Measurements from ENCODE around the gene LYZ.

DNA sequence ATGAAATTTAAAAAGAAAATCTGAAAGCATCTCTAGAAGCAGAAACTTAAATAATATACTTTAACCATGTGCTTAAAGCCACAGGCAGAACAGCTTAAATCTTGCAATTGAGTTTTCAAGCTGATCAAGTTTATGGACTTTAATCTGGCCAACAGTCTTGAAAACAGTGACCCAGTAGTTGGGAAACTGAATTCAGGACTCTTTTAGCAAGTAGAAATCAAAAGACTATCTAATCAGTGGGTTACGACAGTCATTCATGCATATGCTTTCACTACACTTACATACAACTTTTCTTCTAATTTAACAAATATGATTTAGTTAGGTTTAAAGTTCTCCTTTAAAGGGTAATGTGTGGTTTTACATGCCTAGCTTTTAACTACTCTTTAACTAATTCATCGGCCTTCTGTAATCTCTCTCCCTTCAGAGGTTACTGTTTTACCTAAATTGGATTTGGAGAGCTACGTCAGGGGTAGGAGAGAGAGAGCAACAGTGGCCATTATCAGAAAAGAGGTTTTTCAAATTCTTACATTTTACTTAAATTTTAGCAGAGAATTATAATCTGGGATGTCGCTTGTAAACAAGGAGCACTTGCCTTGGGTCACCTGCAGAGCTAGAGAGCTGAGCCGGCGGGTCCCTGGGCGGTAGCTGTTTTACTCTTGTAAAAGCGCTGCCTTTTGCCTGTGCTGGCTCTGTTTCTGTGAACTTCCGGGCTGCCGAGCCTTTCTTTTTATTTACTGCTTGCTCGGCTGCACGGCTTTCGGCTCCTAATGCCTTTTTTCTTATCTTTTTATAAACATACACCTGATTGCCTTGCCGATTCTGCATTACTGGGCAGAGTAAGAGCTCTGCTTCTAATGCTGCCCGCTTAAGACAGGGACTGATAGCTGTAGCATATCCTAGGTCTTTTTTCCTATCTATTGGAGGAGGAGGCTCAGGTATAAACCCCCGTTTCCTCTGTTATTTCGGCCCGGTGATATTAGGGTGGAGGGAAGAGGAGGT is 17.4 kb upstream of the LYZ start:
- TF ChIP-seq, protein P1, sequence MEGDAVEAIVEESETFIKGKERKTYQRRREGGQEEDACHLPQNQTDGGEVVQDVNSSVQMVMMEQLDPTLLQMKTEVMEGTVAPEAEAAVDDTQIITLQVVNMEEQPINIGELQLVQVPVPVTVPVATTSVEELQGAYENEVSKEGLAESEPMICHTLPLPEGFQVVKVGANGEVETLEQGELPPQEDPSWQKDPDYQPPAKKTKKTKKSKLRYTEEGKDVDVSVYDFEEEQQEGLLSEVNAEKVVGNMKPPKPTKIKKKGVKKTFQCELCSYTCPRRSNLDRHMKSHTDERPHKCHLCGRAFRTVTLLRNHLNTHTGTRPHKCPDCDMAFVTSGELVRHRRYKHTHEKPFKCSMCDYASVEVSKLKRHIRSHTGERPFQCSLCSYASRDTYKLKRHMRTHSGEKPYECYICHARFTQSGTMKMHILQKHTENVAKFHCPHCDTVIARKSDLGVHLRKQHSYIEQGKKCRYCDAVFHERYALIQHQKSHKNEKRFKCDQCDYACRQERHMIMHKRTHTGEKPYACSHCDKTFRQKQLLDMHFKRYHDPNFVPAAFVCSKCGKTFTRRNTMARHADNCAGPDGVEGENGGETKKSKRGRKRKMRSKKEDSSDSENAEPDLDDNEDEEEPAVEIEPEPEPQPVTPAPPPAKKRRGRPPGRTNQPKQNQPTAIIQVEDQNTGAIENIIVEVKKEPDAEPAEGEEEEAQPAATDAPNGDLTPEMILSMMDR (conservative IDR thresholded peaks at IDR 0.05 in 1 of 2, IDR thresholded peaks at IDR 0.05 in 1 of 2; ENCODE audit: extremely low read depth in 1 of 2, insufficient read depth in 1 of 2, low read depth in 1 of 2, low read length in 2 of 2) = no peak
- TF ChIP-seq EZH2 (IDR thresholded peaks at IDR 0.05; ENCODE audit: borderline replicate concordance, low read length) = no peak
